HG02571 (cell line): ENCODE measurements around the gene ITPK1.

Source experiments
- ATAC-seq: cut with Tn5 transposase; IDR thresholded peaks from one replicate; pipeline ENCODE4 v1.9.1; 2021; ENCODE audit warnings: mild to moderate bottlenecking, moderate library complexity; ENCODE audit not compliant: unreplicated experiment

Gene ITPK1

DNA sequence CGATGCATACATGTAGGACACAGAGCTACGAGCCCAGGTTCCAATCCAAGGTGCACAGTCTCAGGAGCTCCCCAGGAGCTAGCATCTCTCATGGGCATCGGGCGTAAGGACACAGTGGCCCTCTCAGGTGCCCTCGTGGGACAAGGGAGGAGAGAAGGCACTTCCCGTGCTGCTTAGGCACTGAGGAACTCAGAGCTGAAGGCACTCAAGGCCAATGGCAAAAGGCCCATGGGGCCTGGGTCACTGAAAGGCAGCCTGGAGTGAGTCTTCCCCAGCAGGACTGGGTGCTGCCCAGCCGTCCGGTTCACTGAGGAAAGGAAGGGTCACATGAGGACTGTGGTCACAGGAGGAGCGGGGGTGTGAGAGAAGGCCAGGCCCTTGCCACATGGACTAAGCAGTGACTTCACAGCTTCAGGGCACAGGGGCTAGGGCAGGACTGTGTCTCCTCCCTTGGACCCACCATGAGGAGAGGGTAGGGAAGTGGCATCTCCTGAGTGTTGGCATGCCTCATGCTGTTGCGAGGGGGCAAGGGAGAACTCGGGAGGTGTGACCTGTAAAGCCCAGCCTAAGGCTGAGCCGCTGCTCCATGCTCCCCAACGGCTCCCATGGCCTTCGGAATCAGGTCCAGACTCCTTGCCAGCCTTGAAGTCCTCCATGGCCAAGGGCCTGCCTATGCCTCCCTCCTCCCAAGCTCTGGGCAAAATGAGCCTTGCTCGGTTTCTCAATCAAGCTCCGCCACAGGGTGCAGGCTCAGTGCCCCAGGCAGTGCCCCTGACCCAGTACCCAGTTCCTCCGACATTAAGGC lies 141.0 kb downstream of the ITPK1 start:
- ATAC-seq, result no peak

DNA sequence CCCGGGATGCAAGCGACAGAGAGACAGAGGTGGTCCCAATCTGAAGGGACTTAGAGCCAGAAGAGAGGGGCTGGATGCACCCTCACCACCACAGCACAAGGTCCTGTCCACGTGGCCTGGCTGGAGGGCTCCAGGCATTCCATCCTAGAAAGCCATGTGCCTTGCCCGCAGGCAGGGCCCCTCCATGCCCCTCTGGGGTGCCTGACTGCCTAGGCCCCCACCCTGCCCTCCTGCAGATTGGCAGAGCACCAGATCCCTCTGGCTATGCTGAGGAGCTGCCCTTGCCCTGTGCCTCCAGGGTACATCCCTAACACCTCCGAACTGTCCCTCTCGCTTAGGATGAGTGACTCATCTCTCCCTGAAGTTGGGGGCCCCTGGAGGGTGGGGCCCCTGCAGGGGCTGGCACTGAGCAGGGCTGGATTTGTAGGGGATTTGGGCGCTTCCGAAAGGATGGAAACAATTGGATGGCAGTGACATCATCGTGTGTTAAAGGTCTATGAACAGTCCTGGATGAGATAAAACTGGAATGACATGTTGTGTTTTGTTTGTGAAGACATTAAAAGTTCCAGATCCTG lies 141.8 kb downstream of the ITPK1 start:
- no peak for ATAC-seq

DNA sequence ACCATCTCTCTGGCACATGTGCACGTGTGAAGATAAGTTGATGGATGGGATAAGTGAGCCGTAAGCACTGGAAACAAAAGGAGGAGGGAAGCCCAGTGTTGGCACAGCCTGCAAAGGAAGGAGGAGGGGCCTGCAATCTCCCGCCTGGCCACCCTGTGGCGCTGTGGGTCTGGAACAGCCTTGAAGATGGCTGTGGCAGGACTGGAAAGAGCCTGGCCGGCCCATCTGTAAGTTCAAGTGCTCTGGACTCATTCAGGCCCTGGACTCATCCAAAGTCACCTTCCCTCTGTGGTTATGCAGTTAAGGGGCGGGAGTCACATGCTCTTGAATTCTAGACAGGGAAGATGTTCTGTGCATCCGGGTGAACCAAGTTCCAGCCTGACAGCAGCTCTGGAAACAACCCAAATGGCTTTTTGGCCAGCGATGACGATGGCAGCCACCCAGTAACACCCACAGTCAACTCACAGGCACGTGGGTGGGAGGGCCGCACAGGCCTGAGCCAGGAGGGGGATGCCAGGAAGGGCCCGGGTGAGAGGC lies 142.4 kb downstream of the ITPK1 start:
- ATAC-seq, result no peak

DNA sequence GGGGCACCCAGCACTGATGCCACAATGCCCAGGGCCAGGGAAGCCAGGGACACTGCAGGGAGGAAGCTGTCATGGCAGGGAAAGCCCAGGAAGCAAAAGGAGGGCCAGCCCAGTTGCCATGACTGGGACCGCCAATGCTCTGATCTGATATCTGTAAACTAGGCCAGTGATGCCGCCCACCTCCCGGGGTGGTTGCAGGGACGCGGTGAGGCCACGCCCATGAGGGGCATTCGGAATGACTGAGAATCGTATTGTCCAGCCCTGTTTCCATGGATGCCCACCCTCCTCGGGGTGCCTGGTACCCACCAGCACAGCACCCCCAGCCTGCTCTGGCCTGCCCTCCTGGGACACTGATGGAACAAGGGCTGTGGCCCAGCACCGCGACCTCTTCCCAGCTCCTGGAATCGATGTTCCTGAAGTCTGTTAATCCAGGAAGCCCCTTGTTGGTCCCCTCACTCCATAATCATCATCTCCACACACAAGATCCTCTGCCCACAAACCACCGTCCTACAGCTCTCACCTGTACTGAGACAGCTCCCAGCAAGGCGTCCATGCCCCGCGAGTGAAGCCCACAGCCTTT lies 144.0 kb downstream of the ITPK1 start:
- ATAC-seq, result no peak

DNA sequence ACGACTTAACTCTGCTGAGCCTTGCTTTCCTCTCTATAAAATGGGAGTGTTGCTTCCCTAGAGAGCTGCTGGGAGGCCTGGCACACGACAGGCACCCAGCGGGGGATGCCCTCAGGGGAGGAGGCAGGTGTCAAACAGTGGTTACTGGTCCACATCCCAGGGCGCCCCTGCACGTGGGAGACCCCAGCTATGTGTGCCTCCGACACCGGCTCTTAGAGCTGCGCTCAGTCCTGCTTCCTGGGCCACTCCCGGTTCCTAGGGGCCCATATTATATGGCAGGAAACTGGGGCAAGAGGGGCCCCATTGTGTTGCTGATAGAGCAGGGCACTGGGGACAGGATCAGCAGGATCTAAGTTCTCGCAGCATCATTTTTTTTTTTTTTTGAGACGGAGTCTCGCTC lies 145.5 kb downstream of the ITPK1 start:
- no peak for ATAC-seq

DNA sequence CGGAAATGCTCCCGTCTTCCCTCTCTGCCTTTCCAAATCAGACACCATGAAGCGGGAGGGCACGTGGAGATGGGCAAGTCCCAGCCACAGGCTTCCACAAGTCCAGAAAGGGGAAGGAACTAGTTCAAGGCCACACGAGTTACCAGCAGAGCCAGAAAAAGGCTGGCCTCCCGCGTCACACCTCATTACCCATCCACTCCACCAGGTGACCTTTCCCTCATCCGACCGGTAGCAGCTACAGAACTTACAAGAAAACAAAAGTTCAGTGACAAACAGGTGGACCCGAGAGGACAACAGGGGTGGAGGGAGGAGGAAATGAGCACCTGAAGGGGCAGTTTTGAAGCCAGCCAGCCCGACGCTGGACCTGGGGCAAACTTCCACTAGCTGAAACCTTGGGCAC lies 145.9 kb downstream of the ITPK1 start:
- no peak for ATAC-seq

DNA sequence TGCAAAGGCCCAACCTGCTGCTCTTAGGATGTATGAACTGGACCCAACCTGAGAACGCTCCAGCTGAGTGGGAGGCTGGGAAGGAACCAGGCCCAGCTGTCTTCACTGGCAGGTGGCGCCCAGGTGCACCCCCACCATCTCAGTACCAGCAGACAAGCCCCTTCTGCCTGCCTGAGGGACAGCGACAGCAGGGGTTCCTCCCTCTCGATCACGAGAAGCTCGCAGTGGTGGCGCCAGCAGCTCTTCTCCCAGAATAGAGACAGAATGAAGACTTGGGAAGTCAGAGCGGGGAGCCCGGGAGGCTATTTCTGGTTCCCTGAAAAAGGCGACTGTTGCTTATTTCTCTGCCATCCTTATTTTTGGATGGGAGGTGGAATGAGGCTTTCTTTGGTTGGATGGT lies 146.3 kb downstream of the ITPK1 start:
- ATAC-seq, result no peak

DNA sequence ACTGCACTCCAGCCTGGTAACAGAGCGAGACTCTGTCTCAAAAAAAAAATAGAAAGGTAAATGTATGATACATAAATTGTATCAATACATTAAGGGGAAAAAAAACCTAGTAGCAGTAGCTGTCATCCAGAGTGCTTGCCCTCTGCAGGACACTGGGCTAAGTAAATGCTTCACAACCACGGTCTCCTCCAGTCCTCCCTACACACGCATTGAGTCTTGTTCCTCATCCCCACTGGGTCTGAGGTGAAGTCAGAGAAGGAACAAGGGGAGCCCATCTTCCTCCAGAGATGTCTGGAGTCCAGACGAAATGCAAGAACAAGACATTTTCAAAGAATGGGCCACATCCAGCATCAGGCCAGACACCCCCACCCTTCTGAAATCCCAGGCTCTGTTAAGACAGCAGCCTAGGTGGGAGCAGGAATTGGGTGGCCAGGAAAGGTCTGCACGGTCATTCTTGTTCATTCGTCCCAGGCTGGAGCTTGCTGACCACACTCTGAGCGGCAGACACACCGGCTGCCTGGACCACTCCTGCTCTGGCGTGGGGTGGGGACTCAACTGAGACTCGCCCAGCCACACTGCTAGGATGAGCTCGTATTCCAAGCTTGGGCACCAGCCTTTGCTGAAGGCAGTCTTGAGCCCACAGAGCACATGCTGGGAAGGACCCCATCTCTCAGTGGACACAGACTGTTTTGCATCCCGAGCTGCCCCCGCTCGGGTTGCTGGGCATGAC lies 147.3 kb downstream of the ITPK1 start:
- ATAC-seq, result no peak

DNA sequence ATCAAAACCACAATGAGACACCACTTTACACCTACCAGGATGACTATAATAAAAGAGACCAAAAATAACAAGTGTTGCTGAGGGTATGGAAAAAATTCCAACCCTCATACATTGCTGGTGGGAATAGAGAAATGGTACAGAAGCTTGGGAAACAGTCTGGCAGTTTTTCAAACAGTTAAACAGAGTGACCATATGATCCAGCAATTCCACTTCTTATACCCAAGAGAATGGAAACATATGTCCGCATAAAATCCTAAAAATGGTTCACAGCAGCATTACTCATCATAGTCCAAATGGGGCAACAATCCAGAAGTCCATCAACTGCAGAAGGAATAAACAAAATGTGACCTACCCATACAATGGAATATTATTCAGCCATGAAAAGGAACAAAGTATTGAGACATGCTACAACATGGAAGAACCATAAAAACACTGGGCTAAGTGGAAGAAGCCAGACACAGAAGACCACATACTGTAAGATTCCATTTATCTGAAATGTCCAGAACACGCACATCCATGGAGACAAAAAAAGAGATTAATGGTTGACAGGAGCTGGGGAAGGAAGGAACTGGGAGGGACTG lies 148.3 kb downstream of the ITPK1 start:
- ATAC-seq, result no peak

DNA sequence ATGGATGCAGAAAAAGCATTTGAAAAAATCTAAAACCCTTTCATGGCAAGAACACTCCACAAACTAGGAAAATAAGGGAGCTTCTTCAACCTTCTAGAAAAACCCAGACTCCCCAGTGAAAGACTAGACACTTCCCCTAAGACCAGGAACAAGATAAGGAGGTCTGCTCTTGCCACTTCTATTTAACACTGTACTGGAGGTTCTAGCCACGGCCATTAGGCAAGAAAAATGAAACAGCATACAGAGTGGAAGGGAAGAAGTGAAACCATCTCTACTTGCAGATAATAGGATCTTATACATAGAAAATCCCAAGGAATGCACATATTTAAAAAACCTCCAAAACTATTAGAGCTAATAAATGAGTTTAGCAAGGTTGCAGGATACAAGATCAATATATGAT lies 150.4 kb downstream of the ITPK1 start:
- ATAC-seq, result no peak

DNA sequence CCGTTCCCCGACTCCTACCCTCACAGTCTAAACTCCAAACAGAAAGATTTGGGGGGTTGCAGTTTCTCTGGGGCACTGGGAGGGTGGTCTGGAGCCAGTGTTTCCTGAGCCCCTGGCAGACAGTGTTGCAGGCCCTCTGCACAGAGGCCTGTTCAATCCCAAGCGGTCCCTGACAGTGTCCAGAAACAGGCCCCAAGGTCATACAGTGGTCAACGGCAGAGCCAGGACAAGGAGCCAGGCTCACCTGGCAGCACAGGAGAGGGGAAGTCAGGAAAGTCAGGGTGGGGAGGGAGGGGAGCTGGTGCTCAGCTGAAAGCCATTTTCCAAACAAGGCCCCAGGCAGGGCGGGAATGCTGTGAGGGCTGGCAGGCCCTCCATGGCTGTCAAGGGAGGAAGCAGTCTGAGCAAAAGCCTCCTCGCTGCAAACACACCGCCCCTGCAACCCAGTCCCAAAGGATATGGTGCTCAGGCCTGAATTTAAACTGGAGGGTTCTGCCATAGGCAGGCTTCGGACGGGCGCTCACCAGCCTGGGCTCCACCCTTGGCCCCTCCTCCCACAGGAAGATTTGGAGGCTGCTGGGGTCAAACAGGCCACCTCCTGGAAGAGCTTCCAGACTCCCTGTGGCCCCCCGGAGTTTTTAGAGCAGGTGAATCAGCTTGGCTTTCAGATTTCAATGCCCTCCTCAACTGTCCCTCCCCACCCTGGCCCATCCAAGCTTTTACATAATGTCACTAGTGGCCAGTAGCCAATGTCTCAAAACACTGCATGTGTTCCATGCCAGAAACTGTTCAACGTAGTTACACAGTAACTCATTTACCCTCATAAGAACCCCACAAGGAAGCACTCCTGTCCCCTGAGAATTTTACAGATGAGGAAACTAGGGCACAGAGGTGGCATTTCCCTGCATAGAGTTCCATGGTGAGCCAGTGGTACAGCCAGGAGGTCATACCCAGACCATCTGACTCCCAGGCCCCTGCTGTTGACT lies 151.3 kb downstream of the ITPK1 start:
- no peak for ATAC-seq

DNA sequence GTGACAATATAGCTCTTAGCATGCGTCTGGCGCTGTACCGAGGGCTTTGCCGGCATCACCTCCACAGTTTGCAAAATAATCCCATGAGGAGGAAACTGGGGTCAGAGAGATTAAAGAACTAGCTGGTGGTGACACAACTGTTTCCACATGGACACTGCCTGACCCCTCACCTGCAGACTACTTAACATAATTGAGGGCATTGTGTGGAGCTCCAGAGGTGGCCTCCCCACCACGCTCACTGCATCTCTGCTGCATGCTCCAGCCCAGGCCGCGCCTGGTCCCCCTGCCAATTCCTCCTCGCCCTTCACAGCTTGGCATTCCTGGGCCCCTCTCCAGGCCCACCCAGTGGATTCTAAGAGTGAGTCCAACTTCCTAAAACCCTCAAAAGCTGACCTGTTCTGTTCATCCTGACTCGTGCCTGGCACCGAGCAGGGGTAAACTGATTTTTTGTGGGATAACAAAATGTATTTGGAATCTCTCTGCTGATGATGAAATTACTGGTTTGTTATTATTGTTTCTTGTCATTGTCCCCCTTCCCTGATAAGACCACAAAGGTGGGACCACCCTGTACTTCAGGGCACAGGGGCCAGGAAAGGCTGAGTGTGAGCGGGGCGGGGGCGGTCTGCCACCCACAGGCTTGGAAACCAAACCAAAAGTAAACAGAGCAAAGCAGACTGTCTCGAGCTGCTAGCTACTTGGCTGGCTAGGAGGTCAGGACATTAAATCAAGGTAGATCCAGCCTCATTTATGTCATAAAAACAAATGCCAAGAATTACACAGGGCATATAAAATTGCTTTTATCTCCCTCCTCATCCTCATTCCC lies 152.2 kb downstream of the ITPK1 start:
- ATAC-seq, result no peak

DNA sequence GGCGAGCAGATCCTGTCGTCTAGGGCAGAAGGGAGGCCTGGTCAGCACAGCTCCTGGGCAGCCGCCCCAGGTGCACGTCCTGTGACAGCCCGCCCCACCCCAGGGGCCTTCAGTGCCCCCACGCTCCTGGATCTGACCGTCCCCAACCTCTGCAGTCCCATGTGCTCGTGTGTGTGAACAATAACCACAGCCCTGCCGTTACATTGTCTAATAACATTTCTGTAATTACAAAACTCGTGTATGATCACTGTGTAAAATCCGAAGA lies 153.0 kb downstream of the ITPK1 start:
- no peak for ATAC-seq

DNA sequence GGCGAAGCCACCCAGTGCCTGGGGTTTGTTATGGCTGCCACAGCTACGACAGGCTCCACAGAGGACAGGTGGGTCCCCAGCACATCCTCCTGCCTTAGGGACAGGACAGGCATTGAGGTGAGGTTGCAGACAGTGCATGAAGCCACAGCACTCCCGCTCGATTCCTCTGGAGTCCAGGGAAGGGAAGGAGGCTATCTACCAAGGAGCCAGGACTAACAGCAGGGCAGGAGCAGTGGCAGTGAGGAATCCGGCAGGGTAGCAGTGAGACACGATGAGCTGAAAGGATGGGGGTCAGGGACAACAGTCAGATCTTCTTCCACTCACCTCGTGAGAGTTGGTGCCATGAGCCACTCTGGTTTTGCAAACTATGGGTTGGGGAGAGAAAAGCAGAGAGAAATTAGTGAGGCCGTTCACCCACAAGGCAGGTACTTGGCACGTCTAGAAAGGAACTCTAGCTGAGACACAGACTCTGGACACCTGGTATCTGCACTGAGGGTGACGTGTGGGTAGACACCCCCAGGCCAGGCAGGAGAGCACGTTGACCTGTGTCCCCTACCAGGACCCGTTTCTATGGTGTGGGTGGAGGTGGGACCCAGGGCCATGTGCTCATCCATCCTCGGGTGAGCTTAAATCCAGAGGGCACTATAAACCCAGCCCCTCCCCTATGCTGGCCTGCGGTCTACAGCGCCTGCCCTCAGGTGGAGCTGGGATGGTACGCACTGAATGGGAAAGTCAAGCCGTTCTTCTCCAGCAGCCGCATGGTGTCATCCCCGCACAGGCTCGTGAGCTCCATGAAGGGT lies 153.5 kb downstream of the ITPK1 start:
- no peak for ATAC-seq

DNA sequence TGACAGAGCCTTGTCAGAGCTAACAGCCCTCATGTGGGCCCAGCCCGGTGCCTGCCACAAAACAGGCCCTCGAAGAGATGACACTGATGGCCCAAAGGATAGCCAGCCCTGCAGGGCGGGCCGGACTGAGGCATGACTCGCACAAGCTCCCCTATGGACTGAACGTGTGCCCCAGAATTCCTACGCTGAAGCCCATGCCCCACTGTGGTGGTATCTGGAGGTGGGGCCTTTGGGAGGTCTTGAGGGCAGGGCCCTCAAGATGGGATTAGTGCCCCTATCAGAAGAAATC lies 154.2 kb downstream of the ITPK1 start:
- no peak for ATAC-seq

DNA sequence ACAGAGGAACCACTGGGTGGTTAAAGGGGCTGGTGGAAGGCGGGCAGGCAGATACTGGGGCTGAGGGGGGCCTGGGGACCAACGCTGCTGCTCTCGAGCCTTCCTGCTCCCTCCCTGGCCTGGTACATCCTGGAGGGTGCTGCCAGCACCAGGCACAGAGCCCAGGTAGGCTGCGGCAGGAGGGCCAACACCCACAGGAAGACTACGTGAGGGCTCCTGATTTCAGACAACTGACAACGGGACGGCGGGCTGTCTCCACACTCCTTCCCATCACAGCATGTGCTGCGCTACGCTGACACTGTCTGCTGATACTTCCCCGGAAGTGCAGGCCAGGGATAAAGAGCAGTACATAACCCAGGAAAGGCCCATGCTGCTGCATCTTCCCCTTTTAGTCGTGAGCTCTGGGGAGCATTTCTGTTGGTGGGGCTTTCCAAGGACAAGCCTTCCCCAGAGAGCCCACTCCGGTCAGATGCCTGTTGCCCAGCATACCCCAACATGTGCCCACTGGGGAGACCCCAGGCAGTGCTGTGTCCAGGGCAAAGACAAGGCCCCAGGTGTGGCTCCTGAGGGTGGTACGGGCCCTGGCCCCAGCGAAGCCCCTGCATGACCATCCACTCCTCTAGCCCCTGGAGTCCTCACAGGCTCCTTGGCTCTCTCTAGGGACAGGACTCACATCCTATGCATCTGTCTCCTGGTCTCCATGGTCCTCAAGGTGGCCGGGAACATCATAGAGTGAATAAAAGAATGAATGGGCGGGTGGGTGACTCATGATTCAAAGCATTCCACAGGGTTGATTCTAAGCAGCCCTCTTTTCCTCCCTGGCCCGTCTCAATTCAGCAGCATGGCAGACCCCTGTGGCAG lies 154.8 kb downstream of the ITPK1 start:
- ATAC-seq, result no peak

DNA sequence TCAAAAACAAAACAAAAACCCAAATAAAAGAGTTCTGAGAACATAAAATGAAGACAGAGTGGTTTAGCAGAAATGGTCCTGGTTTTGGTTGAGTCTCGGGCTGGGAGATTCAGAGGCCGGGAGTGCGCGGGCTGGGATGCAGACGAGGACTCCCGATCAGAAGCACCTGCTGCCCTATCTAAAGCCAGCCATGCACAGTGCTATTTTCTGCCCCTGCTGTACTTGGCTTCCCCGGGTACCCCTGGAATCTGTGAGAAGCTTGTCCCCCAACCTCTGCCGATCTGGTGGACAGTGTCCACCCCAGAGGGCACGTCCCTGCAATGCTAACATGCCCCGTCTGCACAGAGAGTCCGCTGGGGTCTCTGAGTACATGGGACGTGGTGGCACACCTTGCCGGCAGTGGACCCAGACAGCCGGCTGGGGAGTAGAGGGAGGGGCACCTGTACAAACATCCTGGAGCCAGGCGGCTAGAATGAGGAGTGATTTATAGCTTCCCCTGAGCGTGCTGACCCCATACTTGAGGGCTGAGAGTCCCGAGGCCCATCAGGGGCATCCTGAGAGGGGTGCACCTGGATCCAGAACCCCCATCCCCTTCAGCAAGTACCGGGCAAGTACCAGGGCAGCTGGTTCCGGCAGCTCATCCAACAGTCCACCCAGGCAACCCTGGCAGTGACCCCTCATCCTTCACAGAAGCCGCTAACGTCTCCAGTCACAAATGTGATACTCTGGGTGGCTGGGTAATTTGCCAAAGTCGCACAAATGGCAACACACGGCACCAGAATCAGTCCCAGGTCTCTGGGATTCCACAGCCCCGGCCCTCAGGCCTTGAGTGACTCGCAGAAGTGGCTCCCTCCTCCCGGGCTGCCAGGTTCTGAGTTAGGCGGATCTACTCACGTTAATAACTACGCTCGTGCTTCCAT lies 155.7 kb downstream of the ITPK1 start:
- ATAC-seq, result no peak
